Calu3 (cell line): ENCODE measurements around the gene PLA2G2F. TPM values are rescaled to one million over a fixed set of nuclear protein-coding genes. Genes with fewer than 3 reads are reported as not detected.

Source experiments
- Bru-seq: library from RNA; stranded (reverse); fragments of 400-500 nt; gene quantifications from one replicate; lab custom pipeline; 2021; lab: Mats Ljungman, UMichigan
- BruChase-seq, 2 experiments: library from RNA; stranded (reverse); fragments of 400-500 nt; gene quantifications; one replicate each; lab custom pipeline; 2021; lab: Mats Ljungman, UMichigan
- BruUV-seq: library from RNA; stranded (reverse); fragments of 400-500 nt; replicated peaks from 2 replicates; lab custom pipeline; 2021; lab: Mats Ljungman, UMichigan
- CTCF ChIA-PET: fragments of 300-600 bp; sonication (Branson Sonifier 250); formaldehyde crosslinking; loops from one replicate; lab custom pipeline; 2022; ENCODE audit warnings: antibody characterized with exemption; lab: Charles Lee
- DNase-seq: peaks from one replicate; pipeline ENCODE4 v3.0.0; 2022
- H3K27ac Mint-ChIP-seq: one replicate; pipeline ENCODE4 v1.8.0; 2022; ENCODE audit warnings: mixed read lengths; ENCODE audit not compliant: unreplicated experiment
- H3K27me3 Mint-ChIP-seq: one replicate; pipeline ENCODE4 v1.8.0; 2022; ENCODE audit warnings: mixed read lengths; ENCODE audit not compliant: unreplicated experiment
- H3K36me3 Mint-ChIP-seq: one replicate; pipeline ENCODE4 v1.8.0; 2022; ENCODE audit warnings: mild to moderate bottlenecking, moderate library complexity, mixed read lengths; ENCODE audit not compliant: insufficient read depth, unreplicated experiment
- H3K4me1 Mint-ChIP-seq: one replicate; pipeline ENCODE4 v1.8.0; 2022; ENCODE audit warnings: mild to moderate bottlenecking, low read depth, mixed read lengths; ENCODE audit not compliant: unreplicated experiment
- H3K4me3 Mint-ChIP-seq: one replicate; pipeline ENCODE4 v1.8.0; 2022; ENCODE audit warnings: mild to moderate bottlenecking, low read depth, moderate library complexity, mixed read lengths; ENCODE audit not compliant: unreplicated experiment
- H3K9me3 Mint-ChIP-seq: one replicate; pipeline ENCODE4 v1.8.0; 2022; ENCODE audit warnings: low read depth, mixed read lengths; ENCODE audit not compliant: unreplicated experiment
- intact Hi-C: fragments of 100-400 bp; cut with micrococcal nuclease; formaldehyde crosslinking; loops from one replicate; pipeline ENCODE4 v1.10.0; 2022; ENCODE audit not compliant: unreplicated experiment
- long read RNA-seq: library from polyadenylated mRNA; stranded (forward); transcript quantifications from one replicate; pipeline ENCODE4 v2.0.0, GENCODE V29; 2022
- total RNA-seq: library from RNA; stranded (reverse); gene quantifications from 2 replicates; pipeline ENCODE4 v1.2.3, GENCODE V29; 2022
- TF ChIP-seq, protein P1 (sequence below): fragments of 200-600 bp; IDR thresholded peaks from one replicate; pipeline ENCODE4 v1.8.0; 2022; ENCODE audit warnings: antibody characterized with exemption; ENCODE audit not compliant: unreplicated experiment

The PLA2G2F gene, protein sequence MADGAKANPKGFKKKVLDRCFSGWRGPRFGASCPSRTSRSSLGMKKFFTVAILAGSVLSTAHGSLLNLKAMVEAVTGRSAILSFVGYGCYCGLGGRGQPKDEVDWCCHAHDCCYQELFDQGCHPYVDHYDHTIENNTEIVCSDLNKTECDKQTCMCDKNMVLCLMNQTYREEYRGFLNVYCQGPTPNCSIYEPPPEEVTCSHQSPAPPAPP
- total RNA-seq: not detected in 2 replicates
- Bru-seq, nascent RNA: not detected
- BruChase-seq, experiment 1, labeled RNA remaining after a 6-hour chase: not detected
- not detected for BruChase-seq, experiment 2, labeled RNA remaining after a 2-hour chase
- long read RNA-seq: 0 reads

GRCh38 chr1:20138961-20139550 lies at the start of gene PLA2G2F:
TSS of gene PLA2G2F (plus strand) at chr1:20139323. CDS start at chr1:20139428, 105 bp downstream.
- Mint-ChIP-seq H3K9me3 (no peaks in the 10 kb centered on the region), H3K4me3 (no peak within 1 kb of the TSS), H3K36me3 (peaks cover 7% of the 10 kb centered on the region), H3K4me1 (peaks cover 22% of the 10 kb centered on the region), H3K27ac (no peak within 1 kb of the TSS), H3K27me3 (no peaks in the 10 kb centered on the region)
- CTCF ChIA-PET: no interaction called here
- BruUV-seq: no TSS peak
- intact Hi-C loops: no loop called here
- no peak for DNase-seq
- TF ChIP-seq, protein P1, sequence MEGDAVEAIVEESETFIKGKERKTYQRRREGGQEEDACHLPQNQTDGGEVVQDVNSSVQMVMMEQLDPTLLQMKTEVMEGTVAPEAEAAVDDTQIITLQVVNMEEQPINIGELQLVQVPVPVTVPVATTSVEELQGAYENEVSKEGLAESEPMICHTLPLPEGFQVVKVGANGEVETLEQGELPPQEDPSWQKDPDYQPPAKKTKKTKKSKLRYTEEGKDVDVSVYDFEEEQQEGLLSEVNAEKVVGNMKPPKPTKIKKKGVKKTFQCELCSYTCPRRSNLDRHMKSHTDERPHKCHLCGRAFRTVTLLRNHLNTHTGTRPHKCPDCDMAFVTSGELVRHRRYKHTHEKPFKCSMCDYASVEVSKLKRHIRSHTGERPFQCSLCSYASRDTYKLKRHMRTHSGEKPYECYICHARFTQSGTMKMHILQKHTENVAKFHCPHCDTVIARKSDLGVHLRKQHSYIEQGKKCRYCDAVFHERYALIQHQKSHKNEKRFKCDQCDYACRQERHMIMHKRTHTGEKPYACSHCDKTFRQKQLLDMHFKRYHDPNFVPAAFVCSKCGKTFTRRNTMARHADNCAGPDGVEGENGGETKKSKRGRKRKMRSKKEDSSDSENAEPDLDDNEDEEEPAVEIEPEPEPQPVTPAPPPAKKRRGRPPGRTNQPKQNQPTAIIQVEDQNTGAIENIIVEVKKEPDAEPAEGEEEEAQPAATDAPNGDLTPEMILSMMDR: no peak

DNA sequence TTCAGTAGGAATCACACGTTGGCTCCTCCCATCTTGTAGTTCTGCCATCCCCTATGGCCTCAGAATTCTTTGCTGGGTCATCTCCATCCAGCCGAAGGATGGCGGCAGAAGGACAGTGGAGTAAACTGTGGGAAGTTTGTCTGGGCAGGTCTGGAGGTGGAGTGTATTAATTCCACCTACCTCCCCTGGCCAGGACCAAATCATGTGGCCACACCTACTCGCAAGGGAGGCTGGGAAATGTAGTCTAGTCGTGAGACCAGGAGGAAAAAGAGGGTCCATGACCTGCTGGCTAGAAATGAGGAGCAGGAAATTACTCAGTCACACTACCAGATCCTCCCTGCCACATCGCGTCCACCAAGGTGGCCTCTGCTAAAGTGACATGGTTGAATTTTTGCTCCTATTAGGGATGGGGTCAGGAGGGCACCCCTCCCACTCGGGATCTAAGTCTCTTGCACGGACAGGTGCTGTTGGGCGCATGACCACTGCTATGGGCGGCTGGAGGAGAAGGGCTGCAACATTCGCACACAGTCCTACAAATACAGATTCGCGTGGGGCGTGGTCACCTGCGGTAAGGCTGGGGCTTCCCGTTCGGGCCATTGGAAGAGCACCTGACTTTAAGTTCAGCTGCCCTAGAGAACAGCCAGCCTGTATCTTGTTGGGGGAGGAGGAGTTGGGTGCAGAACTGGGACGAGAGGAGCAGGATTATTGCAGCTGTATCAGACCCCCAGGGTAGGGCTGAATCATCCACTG lies 49.6 kb upstream of the PLA2G2F start:
- no peak for DNase-seq
- no peak overlapping the region for H3K27ac Mint-ChIP-seq
- TF ChIP-seq, protein P1: no peak
- CTCF ChIA-PET: no interaction called here
- H3K4me3 Mint-ChIP-seq: no peak overlapping the region
- no peaks in the 10 kb centered on the region for H3K9me3 Mint-ChIP-seq
- intact Hi-C loops: no loop called here
- no peaks in the 10 kb centered on the region for H3K4me1 Mint-ChIP-seq
- H3K36me3 Mint-ChIP-seq: no peaks in the 10 kb centered on the region
- peaks cover 32% of the 10 kb centered on the region for H3K27me3 Mint-ChIP-seq
- no TSS peak for BruUV-seq

GRCh38 chr1:20090119-20090518 lies 49.0 kb upstream of the PLA2G2F start:
- DNase-seq: no peak
- Mint-ChIP-seq H3K9me3 (no peaks in the 10 kb centered on the region), H3K27ac (no peak overlapping the region), H3K27me3 (peaks cover 32% of the 10 kb centered on the region), H3K4me3 (no peak overlapping the region), H3K4me1 (no peaks in the 10 kb centered on the region), H3K36me3 (no peaks in the 10 kb centered on the region)
- intact Hi-C loops: no loop called here
- no TSS peak for BruUV-seq
- CTCF ChIA-PET: no interaction called here
- TF ChIP-seq, protein P1: no peak

- Mint-ChIP-seq H3K27me3 (peaks cover 32% of the 10 kb centered on the region), H3K4me3 (no peak overlapping the region), H3K36me3 (no peaks in the 10 kb centered on the region), H3K4me1 (no peaks in the 10 kb centered on the region), H3K9me3 (no peaks in the 10 kb centered on the region), H3K27ac (no peak overlapping the region)
- no TSS peak for BruUV-seq
- CTCF ChIA-PET: no interaction called here
- TF ChIP-seq, protein P1: no peak
- DNase-seq: no peak
- intact Hi-C loops: no loop called here
Observed at GRCh38 chr1:20090641-20091040, 48.5 kb upstream of the PLA2G2F start.
